Transverse colon (tissue), 4 donors: Measurements from ENCODE around the gene PP2D1. TPM values are rescaled to one million over a fixed set of nuclear protein-coding genes. Genes with fewer than 3 reads are reported as not detected.
"Not testable (repeated sequence)": the region's sequence is repeated elsewhere in the genome, so short reads cannot be mapped to it uniquely, and the experiment has no call there.

Source experiments
- DNase-seq: peaks from one replicate; pipeline ENCODE4 v3.0.0-alpha.2; 2019
- H3K27ac ChIP-seq, 4 donors: fragments of 200-600 bp; sonication (generic); 2 replicates each; pipeline ENCODE4 v1.5.1; 2016 to 2018; ENCODE audit warnings: inconsistent platforms in 4 of 4
- H3K27me3 ChIP-seq: fragments of 200-600 bp; sonication (generic); 2 replicates; pipeline ENCODE4 v1.5.1; 2017; ENCODE audit warnings: inconsistent platforms
- H3K36me3 ChIP-seq, 4 donors: fragments of 200-600 bp; sonication (generic); 2 replicates each; pipeline ENCODE4 v1.5.1; 2017 to 2019; ENCODE audit warnings: inconsistent platforms in 4 of 4
- H3K4me1 ChIP-seq, 4 donors: fragments of 200-600 bp; sonication (generic); 2 replicates each; pipeline ENCODE4 v1.5.1; 2017 to 2020; ENCODE audit warnings: inconsistent platforms in 4 of 4
- H3K4me3 ChIP-seq, 4 donors: fragments of 200-600 bp; sonication (generic); 1 replicate in 1 of 4; 2 replicates in 3 of 4; pipeline versions ENCODE4 v1.5.1 to v1.6.1; 2017 to 2019; ENCODE audit warnings: inconsistent platforms in 4 of 4
- H3K9me3 ChIP-seq, 2 donors: fragments of 200-600 bp; sonication (generic); 2 replicates each; pipeline ENCODE4 v1.5.1; 2017 to 2019; ENCODE audit warnings: inconsistent platforms in 2 of 2
- EP300 ChIP-seq: sonication (generic); formaldehyde crosslinking; IDR thresholded peaks from one replicate; pipeline ENCODE4 v1.6.1; 2017; ENCODE audit warnings: antibody characterized with exemption, low read depth
- POLR2A ChIP-seq: fragments of 450-650 bp; IDR thresholded peaks from one replicate; pipeline ENCODE4 v1.6.1; 2016; ENCODE audit warnings: antibody characterized with exemption, mild to moderate bottlenecking, moderate library complexity
- POLR2AphosphoS5 ChIP-seq, 3 donors: sonication (generic); formaldehyde crosslinking; IDR thresholded peaks; one replicate each; pipeline ENCODE4 v1.6.1; 2016; ENCODE audit warnings: antibody characterized with exemption in 3 of 3
- WGBS, 2 donors: methylation state at CpG; one replicate each; pipeline ENCODE4 v1.1.5; 2018; ENCODE audit warnings: low coverage in 1 of 2; 5-methylcytosine and 5-hydroxymethylcytosine counted together
- in situ Hi-C, 4 donors: fragments of 200-750 bp; cut with MboI; loops; one replicate each; pipeline versions ENCODE4 v1.15.0 to v1.15.1; 2017; ENCODE audit warnings: low sequenced_read_pairs in 3 of 4, low pct_ligation_motif_present in 1 of 4, low pct_unique_long_range_greater_than_20kb in 1 of 4
- intact Hi-C: fragments of 100-400 bp; cut with DNase I; formaldehyde crosslinking; loops from one replicate; pipeline ENCODE4 v1.15.1; 2023; ENCODE audit warnings: low total_unique reads
- total RNA-seq, 4 donors: library from RNA; depleted of rRNA; stranded (reverse); fragments of >200 nt; gene quantifications; one replicate each; pipeline ENCODE4 v1.1.0, GENCODE V29; 2016
- TF ChIP-seq, protein P1 (sequence below), 5 experiments: fragments of 200-600 bp in 3 of 5; fragments of 450-650 bp in 2 of 5; sonication (generic) in 3 of 5; IDR thresholded peaks; 1 replicate in 2 of 5; 2 replicates in 3 of 5; pipeline ENCODE4 v1.5.1; 2016 to 2017; ENCODE audit warnings: antibody characterized with exemption in 5 of 5, inconsistent platforms in 3 of 5, mild to moderate bottlenecking in 2 of 5, moderate library complexity in 1 of 5

Gene PP2D1
- total RNA-seq, 4 donors from 2014 or later: not detected

GRCh38 chr3:20037255-20037996 is 25.4 kb upstream of the PP2D1 start:
- intact Hi-C loops (no loop called here), in situ Hi-C loops (loop anchor here in 2 of 4 donors (5.0 to 25.0 kb wide), 2 partner anchors 90 to 150 kb away; partner anchors contain the start of genes SGO1 (in 2 of the 2) and RAB5A (in 1 of the 2))
- Histone ChIP-seq H3K27ac (no peak overlapping the region), H3K4me1 (peaks cover under 1 to 22% (median 18%) of the 10 kb centered on the region in 4 donors), H3K36me3 (no peaks in the 10 kb centered on the region), H3K27me3 (no peaks in the 10 kb centered on the region), H3K9me3 (no peaks in the 10 kb centered on the region), H3K4me3 (no peak overlapping the region)
- TF ChIP-seq EP300 (no peak), POLR2A (no peak), POLR2AphosphoS5 (IDR thresholded peaks at IDR 0.05) (no peak)
- TF ChIP-seq, protein P1, sequence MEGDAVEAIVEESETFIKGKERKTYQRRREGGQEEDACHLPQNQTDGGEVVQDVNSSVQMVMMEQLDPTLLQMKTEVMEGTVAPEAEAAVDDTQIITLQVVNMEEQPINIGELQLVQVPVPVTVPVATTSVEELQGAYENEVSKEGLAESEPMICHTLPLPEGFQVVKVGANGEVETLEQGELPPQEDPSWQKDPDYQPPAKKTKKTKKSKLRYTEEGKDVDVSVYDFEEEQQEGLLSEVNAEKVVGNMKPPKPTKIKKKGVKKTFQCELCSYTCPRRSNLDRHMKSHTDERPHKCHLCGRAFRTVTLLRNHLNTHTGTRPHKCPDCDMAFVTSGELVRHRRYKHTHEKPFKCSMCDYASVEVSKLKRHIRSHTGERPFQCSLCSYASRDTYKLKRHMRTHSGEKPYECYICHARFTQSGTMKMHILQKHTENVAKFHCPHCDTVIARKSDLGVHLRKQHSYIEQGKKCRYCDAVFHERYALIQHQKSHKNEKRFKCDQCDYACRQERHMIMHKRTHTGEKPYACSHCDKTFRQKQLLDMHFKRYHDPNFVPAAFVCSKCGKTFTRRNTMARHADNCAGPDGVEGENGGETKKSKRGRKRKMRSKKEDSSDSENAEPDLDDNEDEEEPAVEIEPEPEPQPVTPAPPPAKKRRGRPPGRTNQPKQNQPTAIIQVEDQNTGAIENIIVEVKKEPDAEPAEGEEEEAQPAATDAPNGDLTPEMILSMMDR (IDR thresholded peaks at IDR 0.05): no peak
- DNase-seq: no peak
- 60 to 83% methylated on average over 1 of the region's 1 CpG for WGBS, 2 donors

GRCh38 chr3:20035019-20035418 is 23.0 kb upstream of the PP2D1 start:
- in situ Hi-C loops (loop anchor here in 2 of 4 donors (5.0 to 25.0 kb wide), 2 partner anchors 88 to 152 kb away; partner anchors contain the start of genes SGO1 (in 2 of the 2) and RAB5A (in 1 of the 2)), intact Hi-C loops (no loop called here)
- TF ChIP-seq, protein P1 (IDR thresholded peaks at IDR 0.05): no peak
- TF ChIP-seq POLR2A (no peak), EP300 (no peak), POLR2AphosphoS5 (IDR thresholded peaks at IDR 0.05) (no peak)
- H3K36me3 ChIP-seq: no peaks in the 10 kb centered on the region
- WGBS, 2 donors: 86 to 87% methylated on average over 4 of the region's 4 CpGs
- peaks cover 0 to 12% (median 9%) of the 10 kb centered on the region in 4 donors for H3K4me1 ChIP-seq
- H3K27ac ChIP-seq: no peak overlapping the region
- no peak for DNase-seq
- no peak overlapping the region for H3K4me3 ChIP-seq
- H3K9me3 ChIP-seq: no peaks in the 10 kb centered on the region
- H3K27me3 ChIP-seq: no peaks in the 10 kb centered on the region

- intact Hi-C loops: not testable (repeated sequence)
Observed at GRCh38 chr3:20031939-20032338, 19.9 kb upstream of the PP2D1 start.

DNA sequence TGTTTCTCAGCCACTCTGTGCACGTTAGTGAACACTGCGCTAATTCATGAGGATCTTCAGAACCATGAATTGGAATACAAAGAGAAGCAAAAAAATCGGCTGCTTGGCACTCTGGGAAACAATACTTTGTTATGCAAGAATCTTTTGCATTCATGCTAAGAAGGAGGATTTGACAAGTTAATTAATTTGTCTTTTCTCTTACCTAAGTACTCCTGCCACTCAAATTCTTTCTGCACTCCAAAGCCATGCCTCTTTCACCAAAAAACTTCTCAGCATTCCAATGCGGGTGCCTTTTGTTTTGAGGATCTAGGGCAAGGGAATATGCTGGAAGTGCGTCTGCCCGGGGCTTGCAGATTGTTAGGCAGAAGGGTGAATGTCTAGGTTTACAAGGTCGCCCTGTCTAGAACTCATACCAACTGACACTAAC is 16.9 kb upstream of the PP2D1 start:
- no peak for DNase-seq
- H3K4me3 ChIP-seq: no peak overlapping the region
- TF ChIP-seq POLR2AphosphoS5 (IDR thresholded peaks at IDR 0.05) (no peak), POLR2A (no peak), EP300 (no peak)
- TF ChIP-seq, protein P1 (IDR thresholded peaks at IDR 0.05): no peak
- peaks cover 0 to 8% (median 5%) of the 10 kb centered on the region in 4 donors for H3K4me1 ChIP-seq
- H3K36me3 ChIP-seq: no peaks in the 10 kb centered on the region
- no peak overlapping the region for H3K27ac ChIP-seq
- WGBS, 2 donors: 94% methylated on average over 7 of the region's 7 CpGs
- in situ Hi-C loops (loop anchor here in 2 of 4 donors (25.0 kb wide), 1 partner anchor 158 kb away; the partner anchor contains the start of gene SGO1 (in 2 of the 2)), intact Hi-C loops (no loop called here)
- no peaks in the 10 kb centered on the region for H3K9me3 ChIP-seq
- H3K27me3 ChIP-seq: no peaks in the 10 kb centered on the region

More at GRCh38 chr3:20031939-20032338, 19.9 kb upstream of the PP2D1 start:
- in situ Hi-C loops: loop anchor here in 2 of 4 donors (25.0 kb wide), 1 partner anchor 155 kb away; the partner anchor contains the start of gene SGO1 (in 2 of the 2)
- 97 to 100% methylated on average over 4 to 7 of the region's 7 CpGs for WGBS, 2 donors
- H3K36me3 ChIP-seq, DNase-seq, H3K4me1 ChIP-seq, H3K27ac ChIP-seq, H3K9me3 ChIP-seq, H3K4me3 ChIP-seq, H3K27me3 ChIP-seq: not testable (repeated sequence)
